ENCODE data around the gene RBP3.

The RBP3 gene

DNA sequence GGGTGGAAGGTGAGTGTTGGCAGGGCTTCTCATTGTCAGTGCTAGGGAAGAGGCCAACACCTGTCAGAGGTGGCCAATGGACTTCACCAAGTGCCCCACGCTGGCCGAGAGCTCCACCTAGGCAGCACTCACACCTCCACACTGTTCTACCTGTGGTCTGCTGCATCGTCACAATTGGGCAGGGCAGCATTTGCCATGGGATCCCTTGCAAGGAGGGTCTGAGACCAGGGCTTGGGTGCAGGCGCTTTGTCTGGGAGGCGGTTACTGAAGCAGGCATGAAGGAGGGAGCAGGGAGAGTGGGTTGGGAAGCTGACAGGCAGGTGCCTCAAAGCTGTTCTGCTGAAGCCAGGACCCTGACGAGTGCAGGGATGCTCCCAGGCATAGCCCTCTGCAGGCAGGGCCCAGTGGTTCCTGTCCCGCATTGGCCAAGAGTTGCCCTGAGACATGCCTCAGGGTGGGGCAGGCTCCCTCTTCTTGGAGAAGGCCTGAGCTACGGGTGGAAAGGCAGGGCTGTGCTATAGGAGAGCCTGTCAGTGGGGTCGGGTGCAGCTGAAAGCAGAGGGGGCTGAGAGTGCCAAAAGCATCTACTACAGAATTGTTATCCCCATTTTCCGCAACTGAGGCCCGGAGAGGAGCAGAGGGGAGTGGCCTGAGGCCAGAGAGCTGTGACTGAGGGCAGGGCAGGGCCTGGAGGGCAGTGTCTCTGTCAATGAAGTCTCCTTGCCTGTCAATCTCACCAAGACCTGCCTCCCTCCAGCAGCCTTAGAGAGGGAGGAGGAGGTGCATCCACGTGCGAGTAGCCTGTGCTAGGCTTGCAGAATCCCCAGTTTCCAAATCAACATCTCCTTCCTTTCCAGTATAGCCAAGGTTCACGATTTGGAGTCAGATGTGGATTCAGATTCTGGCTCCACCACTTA, 4.0 kb downstream of the RBP3 start:
- Histone ChIP-seq H3K79me2 (ENCODE audit: low read length) (no peaks in the 10 kb centered on the region), H3K4me2 (ENCODE audit: low read depth, low read length) (no peak overlapping the region), H3F3A (ENCODE audit: insufficient read depth, low read length) (no peaks in the 10 kb centered on the region), H3K27ac (ENCODE audit: low read length) (no peak overlapping the region), H3K4me1 (ENCODE audit: low read length) (no peaks in the 10 kb centered on the region), H3K9me2 (replicated peaks; ENCODE audit: insufficient read depth, low read length) (no peaks in the 10 kb centered on the region), H2AFZ (ENCODE audit: low read length) (no peak overlapping the region), H3K9ac (ENCODE audit: low read length) (no peak overlapping the region), H4K20me1 (ENCODE audit: insufficient read depth, low read length) (no peaks in the 10 kb centered on the region), H3K4me3 (ENCODE audit: low read length) (no peak overlapping the region), H3K9me3 (replicated peaks; ENCODE audit: insufficient read depth, low read length) (no peaks in the 10 kb centered on the region), H3K36me3 (replicated peaks; ENCODE audit: insufficient read depth, low read length) (no peaks in the 10 kb centered on the region), H3K27me3 (replicated peaks; ENCODE audit: insufficient read depth, low read length) (peaks cover 47% of the 10 kb centered on the region)
- no peak for TF ChIP-seq EZH2 (optimal IDR thresholded peaks at IDR 0.05; ENCODE audit: low read depth, low read length)
- TF ChIP-seq EZH2phosphoT487 (IDR thresholded peaks at IDR 0.05; ENCODE audit: low read length), result no peak
- TF ChIP-seq, protein P1, sequence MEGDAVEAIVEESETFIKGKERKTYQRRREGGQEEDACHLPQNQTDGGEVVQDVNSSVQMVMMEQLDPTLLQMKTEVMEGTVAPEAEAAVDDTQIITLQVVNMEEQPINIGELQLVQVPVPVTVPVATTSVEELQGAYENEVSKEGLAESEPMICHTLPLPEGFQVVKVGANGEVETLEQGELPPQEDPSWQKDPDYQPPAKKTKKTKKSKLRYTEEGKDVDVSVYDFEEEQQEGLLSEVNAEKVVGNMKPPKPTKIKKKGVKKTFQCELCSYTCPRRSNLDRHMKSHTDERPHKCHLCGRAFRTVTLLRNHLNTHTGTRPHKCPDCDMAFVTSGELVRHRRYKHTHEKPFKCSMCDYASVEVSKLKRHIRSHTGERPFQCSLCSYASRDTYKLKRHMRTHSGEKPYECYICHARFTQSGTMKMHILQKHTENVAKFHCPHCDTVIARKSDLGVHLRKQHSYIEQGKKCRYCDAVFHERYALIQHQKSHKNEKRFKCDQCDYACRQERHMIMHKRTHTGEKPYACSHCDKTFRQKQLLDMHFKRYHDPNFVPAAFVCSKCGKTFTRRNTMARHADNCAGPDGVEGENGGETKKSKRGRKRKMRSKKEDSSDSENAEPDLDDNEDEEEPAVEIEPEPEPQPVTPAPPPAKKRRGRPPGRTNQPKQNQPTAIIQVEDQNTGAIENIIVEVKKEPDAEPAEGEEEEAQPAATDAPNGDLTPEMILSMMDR (IDR thresholded peaks at IDR 0.05; ENCODE audit: low read length), result no peak
- no peak for DNase-seq

DNA sequence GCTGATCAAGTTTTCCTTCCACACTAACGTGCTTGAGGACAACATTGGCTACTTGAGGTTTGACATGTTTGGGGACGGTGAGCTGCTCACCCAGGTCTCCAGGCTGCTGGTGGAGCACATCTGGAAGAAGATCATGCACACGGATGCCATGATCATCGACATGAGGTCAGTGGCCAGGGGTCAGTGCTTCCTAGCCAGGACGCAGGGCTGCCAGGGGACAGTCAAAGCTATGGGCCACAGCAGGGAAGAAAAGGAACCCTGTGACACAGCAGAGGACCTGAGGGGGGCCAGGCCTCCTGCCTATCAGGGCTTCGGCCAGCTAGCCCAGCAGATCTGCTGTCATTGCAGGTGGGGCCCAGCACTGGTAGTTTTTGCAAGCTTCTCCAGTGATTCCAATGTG, 5.2 kb downstream of the RBP3 start:
- Histone ChIP-seq H3K27ac (ENCODE audit: low read length) (no peak overlapping the region), H3K4me2 (ENCODE audit: low read depth, low read length) (no peak overlapping the region), H4K20me1 (ENCODE audit: insufficient read depth, low read length) (no peaks in the 10 kb centered on the region), H3K9me3 (replicated peaks; ENCODE audit: insufficient read depth, low read length) (no peaks in the 10 kb centered on the region), H3K9ac (ENCODE audit: low read length) (no peak overlapping the region), H3K4me3 (ENCODE audit: low read length) (no peak overlapping the region), H3K27me3 (replicated peaks; ENCODE audit: insufficient read depth, low read length) (peaks cover 37% of the 10 kb centered on the region), H3K4me1 (ENCODE audit: low read length) (no peaks in the 10 kb centered on the region), H2AFZ (ENCODE audit: low read length) (no peak overlapping the region), H3K9me2 (replicated peaks; ENCODE audit: insufficient read depth, low read length) (no peaks in the 10 kb centered on the region), H3K79me2 (ENCODE audit: low read length) (no peaks in the 10 kb centered on the region), H3F3A (ENCODE audit: insufficient read depth, low read length) (no peaks in the 10 kb centered on the region), H3K36me3 (replicated peaks; ENCODE audit: insufficient read depth, low read length) (no peaks in the 10 kb centered on the region)
- TF ChIP-seq, protein P1 (IDR thresholded peaks at IDR 0.05; ENCODE audit: low read length), result no peak
- TF ChIP-seq EZH2phosphoT487 (IDR thresholded peaks at IDR 0.05; ENCODE audit: low read length) (no peak), EZH2 (optimal IDR thresholded peaks at IDR 0.05; ENCODE audit: low read depth, low read length) (no peak)
- DNase-seq, result no peak

- no peaks in the 10 kb centered on the region for H3K4me1 ChIP-seq (ENCODE audit: low read length)
- no peak overlapping the region for H3K4me2 ChIP-seq (ENCODE audit: low read depth, low read length)
- H3F3A ChIP-seq (ENCODE audit: insufficient read depth, low read length), result no peaks in the 10 kb centered on the region
- no peak overlapping the region for H3K27ac ChIP-seq (ENCODE audit: low read length)
- no peak overlapping the region for H3K9ac ChIP-seq (ENCODE audit: low read length)
- H3K4me3 ChIP-seq (ENCODE audit: low read length), result no peak overlapping the region
- no peaks in the 10 kb centered on the region for H3K9me2 ChIP-seq (replicated peaks; ENCODE audit: insufficient read depth, low read length)
- no peaks in the 10 kb centered on the region for H4K20me1 ChIP-seq (ENCODE audit: insufficient read depth, low read length)
- H3K27me3 ChIP-seq (replicated peaks; ENCODE audit: insufficient read depth, low read length), result peaks cover 35% of the 10 kb centered on the region
- no peak for DNase-seq
- no peak overlapping the region for H2AFZ ChIP-seq (ENCODE audit: low read length)
- no peak for TF ChIP-seq EZH2phosphoT487 (IDR thresholded peaks at IDR 0.05; ENCODE audit: low read length)
- TF ChIP-seq, protein P1 (IDR thresholded peaks at IDR 0.05; ENCODE audit: low read length), result no peak
- TF ChIP-seq EZH2 (optimal IDR thresholded peaks at IDR 0.05; ENCODE audit: low read depth, low read length), result no peak
- H3K9me3 ChIP-seq (replicated peaks; ENCODE audit: insufficient read depth, low read length), result no peaks in the 10 kb centered on the region
- no peaks in the 10 kb centered on the region for H3K36me3 ChIP-seq (replicated peaks; ENCODE audit: insufficient read depth, low read length)
- no peaks in the 10 kb centered on the region for H3K79me2 ChIP-seq (ENCODE audit: low read length)
Measured at GRCh38 chr10:47354165-47354564, 6.0 kb downstream of the RBP3 start.
